HG02938 (cell line): ENCODE measurements around the gene GM2A.

Source experiments
- ATAC-seq: cut with Tn5 transposase; IDR thresholded peaks from one replicate; pipeline ENCODE4 v1.9.1; 2021; ENCODE audit warnings: mild to moderate bottlenecking, moderate library complexity; ENCODE audit not compliant: unreplicated experiment

The GM2A gene

GRCh38 chr5:151252762-151253604 is at the start of gene GM2A:
TSS of gene GM2A (plus strand) at chr5:151253185. CDS start at chr5:151253217, 32 bp downstream.
- ATAC-seq, result peak; percentile 78

- ATAC-seq, result no peak
These were observed 48.9 kb upstream of the GM2A start for GRCh38 chr5:151204051-151204450.

DNA sequence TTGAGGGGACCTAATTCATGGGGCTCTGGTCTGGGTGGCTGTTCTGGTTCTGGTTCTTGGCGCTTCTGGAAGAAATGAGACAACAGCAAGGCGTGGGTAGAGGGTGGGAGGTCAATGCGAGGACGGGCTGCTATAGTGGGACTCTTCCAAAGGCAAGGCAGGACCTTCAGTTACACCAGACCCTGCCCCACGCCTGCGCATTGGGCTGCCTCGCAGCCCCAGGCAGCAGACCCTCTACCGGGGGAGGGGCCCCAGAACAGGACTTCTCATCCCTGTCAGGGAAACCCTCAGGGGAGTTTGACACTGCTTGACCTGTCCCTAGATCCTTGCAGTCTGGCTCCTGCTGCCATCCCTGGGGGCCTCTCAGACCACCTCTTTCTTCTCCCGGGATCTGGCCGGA is 47.6 kb upstream of the GM2A start:
- no peak for ATAC-seq

DNA sequence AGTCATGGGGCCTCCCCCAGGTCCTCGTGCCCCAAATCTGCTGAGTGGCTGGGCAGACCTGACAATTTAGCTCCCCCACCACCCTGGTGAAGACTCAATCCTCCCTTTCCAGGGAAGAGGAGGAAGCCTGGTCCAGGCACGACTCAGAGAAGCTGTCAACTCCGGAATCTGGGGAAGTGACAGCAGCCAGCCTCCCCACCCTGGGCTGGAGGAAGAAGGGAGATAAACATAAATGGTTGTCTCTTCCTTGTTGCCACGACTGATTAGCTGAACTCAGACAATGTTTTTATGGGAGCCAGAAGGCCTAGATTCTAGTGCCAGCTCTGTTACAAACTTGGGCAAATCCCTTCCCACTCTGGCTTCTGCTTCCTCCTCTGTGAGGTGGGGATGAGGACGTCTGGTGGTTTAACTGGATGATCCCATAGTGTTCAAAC is 44.5 kb upstream of the GM2A start:
- no peak for ATAC-seq

- no peak for ATAC-seq
These were observed 40.6 kb upstream of the GM2A start for GRCh38 chr5:151212406-151212798.

DNA sequence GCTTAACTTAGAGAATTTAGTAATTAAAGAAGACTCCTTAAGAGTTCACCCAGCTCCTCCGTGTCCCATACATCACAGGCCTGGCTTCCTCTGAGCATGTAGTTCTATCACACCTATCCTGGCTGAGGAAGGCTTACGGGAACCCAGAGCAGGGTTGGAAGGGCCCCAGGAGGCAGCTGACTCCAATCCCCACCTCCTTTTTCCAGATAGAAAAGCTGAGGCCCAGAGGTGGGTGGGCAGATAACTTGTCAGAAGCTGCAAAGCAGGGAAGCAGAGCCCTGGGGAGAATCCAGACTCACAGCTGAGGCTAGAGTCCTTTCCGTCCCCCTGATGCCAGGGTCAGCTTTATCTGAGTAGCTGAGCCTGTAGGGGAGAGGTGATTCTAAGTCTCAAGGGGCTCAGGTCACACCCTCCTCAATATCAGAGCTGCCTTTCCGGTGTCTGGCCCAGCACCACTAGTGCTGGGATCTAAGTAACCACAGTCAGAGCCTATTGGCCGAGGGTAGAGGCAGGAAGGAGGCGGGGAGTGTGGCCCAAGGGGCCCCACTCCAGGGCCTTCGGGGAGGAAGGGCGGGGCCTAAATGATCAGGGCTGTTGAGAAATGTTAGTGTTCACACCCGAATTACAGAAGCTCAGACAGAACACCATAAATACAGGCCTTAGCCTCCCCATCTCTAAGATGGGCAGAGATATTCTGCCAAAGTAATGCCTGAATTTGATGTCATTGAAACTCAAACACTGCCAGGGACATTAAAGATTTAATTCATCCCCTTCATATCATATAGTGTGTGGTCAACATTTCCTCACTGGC is 39.0 kb upstream of the GM2A start:
- ATAC-seq, result peak; percentile 68

GRCh38 chr5:151214614-151215545 is 38.1 kb upstream of the GM2A start:
- ATAC-seq, result peak; percentile 53

GRCh38 chr5:151215546-151215880 is 37.5 kb upstream of the GM2A start:
- ATAC-seq, result no peak

- ATAC-seq, result no peak
These were observed 36.2 kb upstream of the GM2A start for GRCh38 chr5:151216781-151217180.

DNA sequence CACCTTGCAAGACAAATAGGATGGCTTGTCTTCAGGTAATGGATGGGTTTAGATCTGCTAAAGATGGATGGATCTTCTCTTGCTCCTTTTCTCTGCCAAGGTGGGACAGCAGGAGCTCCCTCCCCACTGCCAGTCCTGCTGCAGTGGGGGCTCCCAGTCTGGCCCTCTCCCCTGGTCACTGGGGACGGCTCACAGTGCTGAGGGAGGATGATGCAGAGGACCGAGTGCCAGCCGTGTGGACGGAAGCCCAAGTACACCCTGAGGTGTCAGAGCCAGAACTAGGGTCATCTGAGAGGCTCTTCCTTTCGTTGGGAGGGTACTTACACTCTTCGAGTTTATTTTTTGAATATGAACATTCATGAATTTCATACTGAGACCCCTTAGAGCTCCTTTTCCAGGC is 34.8 kb upstream of the GM2A start:
- no peak for ATAC-seq

DNA sequence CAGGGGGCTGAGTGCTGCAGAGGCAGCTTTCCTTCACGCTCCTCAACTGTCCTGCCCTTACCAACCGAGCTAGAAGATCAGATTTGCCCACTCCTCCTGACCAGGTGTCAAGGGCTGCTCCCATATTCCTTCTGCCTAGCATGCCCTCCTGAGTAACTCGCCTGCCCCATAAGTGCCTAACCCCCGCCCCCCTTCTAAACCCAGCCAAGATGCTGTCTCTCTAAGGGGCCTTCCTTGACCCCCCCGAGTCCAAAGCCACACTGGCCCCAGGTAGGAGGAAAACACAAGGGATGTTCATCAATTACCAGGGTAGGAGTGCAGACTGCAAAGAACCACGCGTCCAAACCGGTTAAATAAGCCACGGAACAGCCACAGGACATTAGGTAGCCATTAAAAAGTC is 33.8 kb upstream of the GM2A start:
- no peak for ATAC-seq

- no peak for ATAC-seq
These were observed 33.2 kb upstream of the GM2A start for GRCh38 chr5:151219789-151220188.

DNA sequence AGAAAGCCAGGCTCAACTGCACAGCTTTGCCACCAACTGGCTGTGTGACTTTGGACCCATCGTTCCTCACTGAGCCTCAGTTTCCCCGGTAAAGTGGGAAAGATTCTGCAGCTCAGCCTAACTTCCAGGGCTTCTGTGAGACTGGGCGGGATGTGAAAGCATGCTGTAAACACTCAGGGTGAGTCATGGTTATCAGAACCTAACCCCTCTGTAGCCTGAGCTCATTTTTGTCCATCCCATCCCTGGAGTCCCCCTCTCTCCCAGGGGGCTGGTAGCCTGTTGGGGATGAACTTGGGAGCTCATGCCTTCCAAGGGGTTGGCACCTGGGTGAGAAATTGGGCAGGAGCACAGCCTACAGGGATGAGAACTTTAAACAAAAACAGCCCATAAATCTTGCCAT is 31.4 kb upstream of the GM2A start:
- no peak for ATAC-seq

DNA sequence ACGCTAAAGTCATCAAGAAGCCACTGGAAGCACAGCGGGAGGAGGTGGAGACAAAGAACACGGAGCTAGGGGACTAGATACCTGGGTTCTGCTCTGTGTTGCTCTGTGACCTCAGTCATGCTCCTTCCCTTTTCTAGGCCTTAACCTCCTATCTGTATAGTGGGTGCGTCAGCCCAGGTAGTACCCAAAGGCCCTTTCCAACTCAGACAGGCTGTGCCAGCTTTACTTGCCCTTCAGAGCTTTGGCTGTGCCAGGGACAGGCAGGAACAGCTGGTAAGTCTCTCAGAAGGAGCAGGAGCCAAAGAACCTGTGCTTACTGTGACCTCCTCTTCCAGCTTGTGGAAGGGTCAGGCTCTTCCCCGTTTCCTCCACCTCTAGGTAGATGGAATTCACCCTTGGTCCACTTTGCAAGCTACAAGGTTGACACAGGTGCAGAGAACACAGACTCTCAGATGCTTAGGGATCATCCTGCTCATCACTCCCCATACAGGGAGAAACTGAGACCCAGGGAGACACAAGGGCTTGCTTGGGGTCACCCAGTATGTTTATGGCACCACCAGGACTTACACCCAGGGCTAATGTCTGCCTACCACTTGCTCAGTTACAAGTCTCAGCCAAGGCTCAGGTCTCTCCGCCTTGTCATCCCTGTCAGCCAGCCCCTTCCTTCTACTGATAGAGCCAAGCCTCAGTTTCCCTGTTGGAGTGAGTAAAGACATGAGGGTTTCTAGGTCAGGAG is 30.8 kb upstream of the GM2A start:
- ATAC-seq, result no peak

DNA sequence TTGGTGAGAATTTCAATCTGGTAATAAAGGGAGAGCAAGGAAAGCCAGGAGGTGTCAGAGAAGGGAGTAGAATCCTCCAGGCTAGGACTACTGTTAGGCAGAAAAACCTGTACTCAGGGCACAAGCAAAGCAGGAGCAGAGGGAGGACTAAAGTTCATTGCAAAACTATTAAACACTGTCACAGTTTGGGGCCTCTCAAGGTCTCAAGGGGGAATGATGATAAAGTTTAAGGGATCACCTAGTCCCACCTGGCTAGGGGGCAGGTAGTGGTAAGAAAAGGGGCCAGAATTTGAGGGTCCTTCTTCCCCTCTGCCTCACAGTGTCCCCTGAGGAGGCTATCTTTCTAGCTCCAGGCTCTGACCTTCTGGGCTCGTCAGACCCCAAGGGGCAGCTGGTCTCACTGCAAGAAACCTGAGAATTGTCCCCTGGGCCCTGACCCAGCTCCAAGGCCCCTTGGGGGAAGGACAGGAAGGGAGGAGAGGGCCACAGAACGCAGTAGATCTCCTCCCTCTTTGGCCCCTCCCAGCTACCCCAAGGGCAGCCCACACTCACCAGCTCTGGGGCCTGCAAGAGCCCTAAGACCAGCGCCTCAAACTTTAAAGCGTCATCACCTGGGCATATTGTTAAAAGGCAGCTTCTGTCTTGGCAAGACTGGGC is 30.1 kb upstream of the GM2A start:
- ATAC-seq, result peak; percentile 58

DNA sequence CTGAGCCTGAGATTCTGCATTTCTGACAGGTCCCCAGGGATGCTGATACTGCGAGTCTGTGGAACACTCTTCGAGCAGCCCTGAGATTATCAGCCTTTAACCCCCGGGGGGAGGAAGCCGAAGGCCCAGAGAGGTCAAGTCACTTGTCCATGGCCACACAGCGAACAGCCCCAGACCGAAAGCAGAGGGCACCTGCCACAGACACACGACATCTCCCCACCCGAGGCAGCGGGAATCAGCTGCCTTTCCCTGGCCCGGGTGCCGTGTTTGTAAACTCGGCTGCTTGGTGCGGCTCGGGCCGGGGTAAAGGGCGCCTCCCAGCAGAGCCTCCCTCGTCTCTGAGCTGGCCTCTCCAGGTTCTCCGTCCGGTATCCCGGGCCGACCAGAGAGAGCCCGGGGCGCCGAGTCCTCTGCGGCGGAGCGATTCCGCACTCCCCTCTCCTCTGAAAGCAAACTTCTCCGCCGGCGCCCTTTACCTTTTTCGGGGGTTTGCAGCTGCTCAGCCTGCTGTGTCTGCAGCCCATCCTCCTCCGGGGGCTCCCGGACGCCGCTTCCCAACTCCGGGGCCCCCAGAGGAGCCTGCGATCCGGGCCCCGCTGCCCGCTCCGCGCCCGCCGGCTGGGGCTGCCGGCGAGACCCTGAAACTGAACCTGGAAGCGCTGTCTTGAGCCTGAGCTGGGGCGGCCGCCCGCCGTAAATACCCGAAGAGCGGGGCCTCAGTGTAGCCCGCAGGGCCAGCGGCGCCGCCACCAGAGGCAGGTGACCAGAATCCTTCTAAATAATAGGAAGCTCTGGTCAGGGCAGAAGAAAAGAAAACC is 29.3 kb upstream of the GM2A start, which contains the start of gene CCDC69:
Gene CCDC69, minus strand, starts transcription at position 646 of the 818 bp plus-strand sequence. Its CDS starts 122 bp downstream, at position 524.
- ATAC-seq, result peak; percentile 60

DNA sequence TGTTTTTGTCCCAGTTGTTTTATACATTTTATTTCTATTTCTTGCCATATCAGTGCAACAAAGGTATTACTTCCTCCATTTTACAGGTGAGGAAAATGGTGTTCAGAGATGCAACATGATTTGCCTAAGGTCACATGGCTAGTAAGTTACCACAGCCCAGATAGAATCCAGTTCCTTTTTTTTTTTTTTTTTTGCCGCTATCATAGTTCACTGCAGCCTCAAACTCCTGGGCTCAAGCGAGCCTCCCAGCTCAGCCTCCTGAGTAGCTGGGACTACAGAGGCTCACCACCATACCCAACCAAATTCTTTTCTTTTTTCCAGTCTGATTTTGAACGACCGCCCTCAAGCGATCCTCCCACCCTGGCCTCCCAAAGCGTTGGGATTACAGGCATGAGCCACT is 28.6 kb upstream of the GM2A start:
- ATAC-seq, result peak; percentile 39

DNA sequence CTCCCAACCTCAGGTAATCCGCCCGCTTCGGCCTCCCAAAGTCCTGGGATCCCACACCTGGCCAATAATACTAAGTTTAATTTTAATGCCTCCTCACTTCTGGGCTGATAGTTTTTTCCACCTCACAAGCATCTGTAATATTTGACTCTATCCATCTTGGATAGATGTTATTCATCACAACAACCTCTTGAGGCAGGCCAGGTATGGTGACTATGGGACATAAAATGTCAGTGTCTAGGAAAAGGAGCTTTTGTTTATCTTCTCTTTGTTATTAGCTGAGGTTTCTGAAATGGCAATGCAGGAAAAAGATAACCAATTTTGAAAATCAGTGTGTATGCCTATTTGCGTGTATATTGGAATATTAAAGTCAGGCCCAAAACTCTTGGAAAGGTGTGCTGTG is 27.9 kb upstream of the GM2A start:
- no peak for ATAC-seq

DNA sequence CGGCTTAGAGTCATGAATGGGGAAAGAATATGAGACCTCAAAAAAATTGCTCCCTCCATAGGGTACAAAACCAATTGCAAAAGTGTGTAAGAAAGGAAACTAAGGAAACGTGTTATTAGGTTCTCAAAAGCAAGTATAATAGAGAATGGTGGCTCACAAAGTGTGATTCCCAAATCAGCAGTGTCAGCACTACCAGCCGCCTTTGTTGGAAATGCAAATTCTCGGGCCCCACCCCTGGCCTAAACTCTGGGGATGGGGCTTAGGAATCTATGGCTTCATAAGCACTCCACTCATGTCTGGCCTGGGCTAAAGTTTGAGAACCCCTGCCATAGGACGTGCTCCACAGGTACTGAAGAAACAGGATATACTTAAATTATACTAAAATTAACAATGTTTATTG is 27.5 kb upstream of the GM2A start:
- no peak for ATAC-seq
